ENCODE measurements around the gene ITM2B.

GRCh38 chr13:48317511-48318376, 84.7 kb downstream of the ITM2B start:
- TF ChIP-seq SP1 (CRISPR knock-in tag; conservative IDR thresholded peaks at IDR 0.05) (no peak), ZNF512 (CRISPR knock-in tag; IDR thresholded peaks at IDR 0.05; ENCODE audit: borderline replicate concordance) (no peak), CTCF (IDR thresholded peaks at IDR 0.05) (no peak), HMGXB4 (CRISPR knock-in tag; IDR thresholded peaks at IDR 0.05) (no peak), USF2 (CRISPR knock-in tag; IDR thresholded peaks at IDR 0.05) (no peak), FOXJ3 (CRISPR knock-in tag; IDR thresholded peaks at IDR 0.05; ENCODE audit: borderline replicate concordance) (no peak), ARID4B (CRISPR knock-in tag; IDR thresholded peaks at IDR 0.05; ENCODE audit: borderline replicate concordance) (no peak), ATF2 (CRISPR knock-in tag; IDR thresholded peaks at IDR 0.05; ENCODE audit: borderline replicate concordance, low read depth) (no peak), MLX (CRISPR knock-in tag; IDR thresholded peaks at IDR 0.05) (no peak), E2F4 (CRISPR knock-in tag; IDR thresholded peaks at IDR 0.05; ENCODE audit: borderline replicate concordance, low read depth) (no peak), ETV6 (CRISPR knock-in tag; IDR thresholded peaks at IDR 0.05) (no peak)
